Subcutaneous adipose tissue (tissue), 4 donors: ENCODE data around the gene JAKMIP3. TPM values are rescaled to one million over a fixed set of nuclear protein-coding genes. Genes with fewer than 3 reads are reported as not detected.

Source experiments
- total RNA-seq, 4 donors: library from RNA; depleted of rRNA; stranded (reverse); fragments of >200 nt; gene quantifications; one replicate each; pipeline ENCODE4 v1.1.0, GENCODE V29; 2016
- TF ChIP-seq, protein P1 (sequence below): fragments of 450-650 bp; IDR thresholded peaks from one replicate; pipeline ENCODE4 v1.5.1; 2016; ENCODE audit warnings: low read depth, mild to moderate bottlenecking, control low read depth, antibody characterized with exemption, moderate library complexity

JAKMIP3 gene
- total RNA-seq, 4 donors from 2014 or later = 0.16 to 0.75 (median 0.31) TPM

- TF ChIP-seq, protein P1, sequence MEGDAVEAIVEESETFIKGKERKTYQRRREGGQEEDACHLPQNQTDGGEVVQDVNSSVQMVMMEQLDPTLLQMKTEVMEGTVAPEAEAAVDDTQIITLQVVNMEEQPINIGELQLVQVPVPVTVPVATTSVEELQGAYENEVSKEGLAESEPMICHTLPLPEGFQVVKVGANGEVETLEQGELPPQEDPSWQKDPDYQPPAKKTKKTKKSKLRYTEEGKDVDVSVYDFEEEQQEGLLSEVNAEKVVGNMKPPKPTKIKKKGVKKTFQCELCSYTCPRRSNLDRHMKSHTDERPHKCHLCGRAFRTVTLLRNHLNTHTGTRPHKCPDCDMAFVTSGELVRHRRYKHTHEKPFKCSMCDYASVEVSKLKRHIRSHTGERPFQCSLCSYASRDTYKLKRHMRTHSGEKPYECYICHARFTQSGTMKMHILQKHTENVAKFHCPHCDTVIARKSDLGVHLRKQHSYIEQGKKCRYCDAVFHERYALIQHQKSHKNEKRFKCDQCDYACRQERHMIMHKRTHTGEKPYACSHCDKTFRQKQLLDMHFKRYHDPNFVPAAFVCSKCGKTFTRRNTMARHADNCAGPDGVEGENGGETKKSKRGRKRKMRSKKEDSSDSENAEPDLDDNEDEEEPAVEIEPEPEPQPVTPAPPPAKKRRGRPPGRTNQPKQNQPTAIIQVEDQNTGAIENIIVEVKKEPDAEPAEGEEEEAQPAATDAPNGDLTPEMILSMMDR = no peak
Measured at GRCh38 chr10:132036153-132036886, 29.4 kb upstream of the JAKMIP3 start.

GRCh38 chr10:132036887-132037675, 28.7 kb upstream of the JAKMIP3 start:
- TF ChIP-seq, protein P1 = no peak

DNA sequence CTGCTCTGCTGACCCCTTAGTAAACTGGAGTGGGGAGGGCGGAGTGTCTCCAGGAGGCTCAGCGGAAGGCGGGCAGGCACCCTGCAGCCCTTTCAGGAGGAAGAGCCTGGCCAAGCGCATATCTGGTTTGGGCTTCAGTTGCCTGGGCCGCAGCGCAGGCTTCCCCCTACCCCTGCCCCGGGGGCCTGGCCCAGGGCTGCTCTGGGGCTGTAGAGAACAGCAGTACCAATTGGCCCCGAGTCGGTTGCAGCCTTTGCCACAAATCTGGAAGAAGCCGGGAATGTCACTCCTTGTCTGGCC, 28.1 kb upstream of the JAKMIP3 start:
- TF ChIP-seq, protein P1 = no peak

- TF ChIP-seq, protein P1 = no peak
Measured at GRCh38 chr10:132039371-132039770, 26.4 kb upstream of the JAKMIP3 start.

DNA sequence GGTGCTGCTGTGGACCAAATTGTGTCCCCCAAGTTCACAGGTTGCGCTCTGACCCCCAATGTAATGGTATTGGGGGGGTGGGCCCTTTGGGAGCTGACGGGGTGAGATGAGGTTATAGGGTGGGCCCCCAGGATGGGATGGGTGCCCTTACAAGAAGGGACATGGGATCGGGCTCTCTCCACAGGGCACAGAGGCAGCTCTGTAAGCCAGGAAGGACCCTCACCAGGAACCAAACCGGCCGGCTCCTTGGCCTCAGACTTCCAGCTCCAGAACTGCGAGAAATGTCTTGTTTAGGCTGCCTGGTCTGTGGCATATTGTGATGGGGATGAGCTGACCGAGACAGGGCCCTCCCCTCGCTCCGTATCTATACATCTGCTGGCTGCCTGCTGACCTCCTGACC, 25.7 kb upstream of the JAKMIP3 start:
- TF ChIP-seq, protein P1 = no peak

DNA sequence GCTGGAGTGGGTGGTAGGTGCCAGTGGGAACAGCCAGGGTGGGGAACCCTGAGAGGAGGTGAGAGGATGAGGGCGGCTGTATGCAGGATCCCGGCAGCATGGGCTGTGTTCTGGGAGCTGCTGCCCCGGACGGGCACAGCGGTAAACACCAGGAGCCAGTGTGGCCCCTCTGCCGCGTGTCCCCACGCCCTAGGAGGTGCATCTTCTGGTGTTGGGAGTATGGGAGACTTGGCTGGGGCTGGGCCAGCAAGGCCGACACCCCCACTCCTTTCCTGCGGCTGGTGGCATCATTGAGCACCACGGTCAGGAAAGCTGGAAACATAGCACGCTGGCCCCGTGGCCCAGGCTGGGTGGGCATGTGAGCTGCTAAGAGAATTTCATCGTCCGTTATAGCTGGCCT, 24.4 kb upstream of the JAKMIP3 start:
- TF ChIP-seq, protein P1 = no peak

- TF ChIP-seq, protein P1 = no peak
Measured at GRCh38 chr10:132043861-132044695, 21.7 kb upstream of the JAKMIP3 start.
